Neural cell (in vitro differentiated cells): ENCODE data around the gene HSF5.
"Not testable (repeated sequence)": the region's sequence is repeated elsewhere in the genome, so short reads cannot be mapped to it uniquely, and the experiment has no call there.

Experiments
- EP300 ChIP-seq: fragments of 450-650 bp; conservative IDR thresholded peaks from 2 replicates; pipeline ENCODE4 v1.6.1; 2014; ENCODE audit warnings: antibody characterized with exemption, mild to moderate bottlenecking, moderate library complexity; ENCODE audit not compliant: poor library complexity, severe bottlenecking
- EZH2 ChIP-seq: fragments of 200-600, 300-800 bp; shearing (Covaris generic), sonication (generic); IDR thresholded peaks from 2 replicates; pipeline ENCODE4 v1.6.1; 2014; ENCODE audit warnings: antibody characterized with exemption, low read length, borderline replicate concordance, mild to moderate bottlenecking; ENCODE audit not compliant: insufficient read depth, poor library complexity, severe bottlenecking
- POLR2AphosphoS5 ChIP-seq: IDR thresholded peaks from 2 replicates; pipeline ENCODE4 v1.6.1; 2012
- RAD21 ChIP-seq: fragments of 450-650 bp; conservative IDR thresholded peaks from 2 replicates; pipeline ENCODE4 v1.6.1; 2014; ENCODE audit warnings: antibody characterized with exemption, mild to moderate bottlenecking, moderate library complexity
- TF ChIP-seq, protein P1 (sequence below): fragments of 450-650 bp; IDR thresholded peaks from 2 replicates; pipeline ENCODE4 v1.5.1; 2014; ENCODE audit warnings: antibody characterized with exemption, mild to moderate bottlenecking, moderate library complexity; ENCODE audit not compliant: poor library complexity, severe bottlenecking
- TF ChIP-seq, protein P2 (sequence below): IDR thresholded peaks from 2 replicates; pipeline ENCODE4 v1.6.1; 2012; ENCODE audit warnings: borderline replicate concordance

DNA sequence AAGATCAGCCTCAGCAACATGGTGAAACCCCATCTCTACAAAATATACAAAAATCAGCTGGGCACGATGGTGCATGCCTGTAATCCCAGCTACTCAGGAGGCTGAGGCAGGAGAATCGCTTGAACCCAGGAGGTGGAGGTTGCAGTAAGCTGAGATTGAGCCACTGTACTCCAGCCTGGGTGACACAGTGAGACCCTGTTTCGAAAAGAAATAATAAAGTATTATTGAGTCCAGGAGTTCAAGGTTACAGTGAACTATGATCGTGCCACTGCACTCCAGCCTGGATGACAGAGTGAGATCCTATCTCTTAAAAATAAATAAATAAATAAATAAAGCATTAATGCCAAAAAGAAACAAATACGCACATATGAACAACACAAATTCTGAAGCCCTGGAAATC, 6.4 kb downstream of the HSF5 start:
- not testable (repeated sequence) for TF ChIP-seq RAD21, EP300, POLR2AphosphoS5, EZH2
- TF ChIP-seq, protein P1, sequence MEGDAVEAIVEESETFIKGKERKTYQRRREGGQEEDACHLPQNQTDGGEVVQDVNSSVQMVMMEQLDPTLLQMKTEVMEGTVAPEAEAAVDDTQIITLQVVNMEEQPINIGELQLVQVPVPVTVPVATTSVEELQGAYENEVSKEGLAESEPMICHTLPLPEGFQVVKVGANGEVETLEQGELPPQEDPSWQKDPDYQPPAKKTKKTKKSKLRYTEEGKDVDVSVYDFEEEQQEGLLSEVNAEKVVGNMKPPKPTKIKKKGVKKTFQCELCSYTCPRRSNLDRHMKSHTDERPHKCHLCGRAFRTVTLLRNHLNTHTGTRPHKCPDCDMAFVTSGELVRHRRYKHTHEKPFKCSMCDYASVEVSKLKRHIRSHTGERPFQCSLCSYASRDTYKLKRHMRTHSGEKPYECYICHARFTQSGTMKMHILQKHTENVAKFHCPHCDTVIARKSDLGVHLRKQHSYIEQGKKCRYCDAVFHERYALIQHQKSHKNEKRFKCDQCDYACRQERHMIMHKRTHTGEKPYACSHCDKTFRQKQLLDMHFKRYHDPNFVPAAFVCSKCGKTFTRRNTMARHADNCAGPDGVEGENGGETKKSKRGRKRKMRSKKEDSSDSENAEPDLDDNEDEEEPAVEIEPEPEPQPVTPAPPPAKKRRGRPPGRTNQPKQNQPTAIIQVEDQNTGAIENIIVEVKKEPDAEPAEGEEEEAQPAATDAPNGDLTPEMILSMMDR = not testable (repeated sequence)
- TF ChIP-seq, protein P2, sequence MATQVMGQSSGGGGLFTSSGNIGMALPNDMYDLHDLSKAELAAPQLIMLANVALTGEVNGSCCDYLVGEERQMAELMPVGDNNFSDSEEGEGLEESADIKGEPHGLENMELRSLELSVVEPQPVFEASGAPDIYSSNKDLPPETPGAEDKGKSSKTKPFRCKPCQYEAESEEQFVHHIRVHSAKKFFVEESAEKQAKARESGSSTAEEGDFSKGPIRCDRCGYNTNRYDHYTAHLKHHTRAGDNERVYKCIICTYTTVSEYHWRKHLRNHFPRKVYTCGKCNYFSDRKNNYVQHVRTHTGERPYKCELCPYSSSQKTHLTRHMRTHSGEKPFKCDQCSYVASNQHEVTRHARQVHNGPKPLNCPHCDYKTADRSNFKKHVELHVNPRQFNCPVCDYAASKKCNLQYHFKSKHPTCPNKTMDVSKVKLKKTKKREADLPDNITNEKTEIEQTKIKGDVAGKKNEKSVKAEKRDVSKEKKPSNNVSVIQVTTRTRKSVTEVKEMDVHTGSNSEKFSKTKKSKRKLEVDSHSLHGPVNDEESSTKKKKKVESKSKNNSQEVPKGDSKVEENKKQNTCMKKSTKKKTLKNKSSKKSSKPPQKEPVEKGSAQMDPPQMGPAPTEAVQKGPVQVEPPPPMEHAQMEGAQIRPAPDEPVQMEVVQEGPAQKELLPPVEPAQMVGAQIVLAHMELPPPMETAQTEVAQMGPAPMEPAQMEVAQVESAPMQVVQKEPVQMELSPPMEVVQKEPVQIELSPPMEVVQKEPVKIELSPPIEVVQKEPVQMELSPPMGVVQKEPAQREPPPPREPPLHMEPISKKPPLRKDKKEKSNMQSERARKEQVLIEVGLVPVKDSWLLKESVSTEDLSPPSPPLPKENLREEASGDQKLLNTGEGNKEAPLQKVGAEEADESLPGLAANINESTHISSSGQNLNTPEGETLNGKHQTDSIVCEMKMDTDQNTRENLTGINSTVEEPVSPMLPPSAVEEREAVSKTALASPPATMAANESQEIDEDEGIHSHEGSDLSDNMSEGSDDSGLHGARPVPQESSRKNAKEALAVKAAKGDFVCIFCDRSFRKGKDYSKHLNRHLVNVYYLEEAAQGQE = not testable (repeated sequence)
